Ovary (tissue), 3 donors: ENCODE data around the gene ARHGEF10L.

Experiments used
- CTCF ChIP-seq, 3 donors: fragments of 450-650 bp in 2 of 3; fragments of 200-600 bp in 1 of 3; IDR thresholded peaks; one replicate each; pipeline versions ENCODE4 v1.5.1 to v1.8.0; 2016 to 2022; ENCODE audit warnings: antibody characterized with exemption in 3 of 3, mild to moderate bottlenecking in 1 of 3
- EP300 ChIP-seq: sonication (generic); formaldehyde crosslinking; IDR thresholded peaks from one replicate; pipeline ENCODE4 v1.6.1; 2017; ENCODE audit warnings: antibody characterized with exemption
- POLR2A ChIP-seq: fragments of 450-650 bp; IDR thresholded peaks from one replicate; pipeline ENCODE4 v1.6.1; 2017; ENCODE audit warnings: antibody characterized with exemption, mild to moderate bottlenecking, moderate library complexity
- donor health status: DM: no; HTN: no; CAD: no.

- TF ChIP-seq CTCF (IDR thresholded peaks at IDR 0.05) (no peak), POLR2A (no peak), EP300 (no peak)
Observed at GRCh38 chr1:17743925-17744324, 204.4 kb downstream of the ARHGEF10L start.
